ENCODE data around the gene HOXC9.

The HOXC9 gene

GRCh38 chr12:53990311-53991076 is 9.5 kb upstream of the HOXC9 start:
- DNase-seq (ENCODE audit: low read depth): no peak
- H3K4me3 ChIP-seq (ENCODE audit: low read length): no peak overlapping the region
- TF ChIP-seq CTCF (IDR thresholded peaks at IDR 0.05; ENCODE audit: insufficient read depth, low read depth, low read length, missing control alignments): no peak

- DNase-seq (ENCODE audit: low read depth): no peak
- TF ChIP-seq CTCF (IDR thresholded peaks at IDR 0.05; ENCODE audit: insufficient read depth, low read depth, low read length, missing control alignments): no peak
- H3K4me3 ChIP-seq (ENCODE audit: low read length): no peak overlapping the region
Measured at GRCh38 chr12:53991077-53991460, 8.9 kb upstream of the HOXC9 start.

GRCh38 chr12:53992377-53992889 is 7.5 kb upstream of the HOXC9 start:
- TF ChIP-seq CTCF (IDR thresholded peaks at IDR 0.05; ENCODE audit: insufficient read depth, low read depth, low read length, missing control alignments): no peak
- H3K4me3 ChIP-seq (ENCODE audit: low read length): no peak overlapping the region
- no peak for DNase-seq (ENCODE audit: low read depth)

GRCh38 chr12:53993162-53994008 is 6.6 kb upstream of the HOXC9 start:
- no peak for TF ChIP-seq CTCF (IDR thresholded peaks at IDR 0.05; ENCODE audit: insufficient read depth, low read depth, low read length, missing control alignments)
- H3K4me3 ChIP-seq (ENCODE audit: low read length): no peak overlapping the region
- no peak for DNase-seq (ENCODE audit: low read depth)

GRCh38 chr12:53994009-53994263 is 6.0 kb upstream of the HOXC9 start:
- no peak for TF ChIP-seq CTCF (IDR thresholded peaks at IDR 0.05; ENCODE audit: insufficient read depth, low read depth, low read length, missing control alignments)
- no peak overlapping the region for H3K4me3 ChIP-seq (ENCODE audit: low read length)
- no peak for DNase-seq (ENCODE audit: low read depth)

- H3K4me3 ChIP-seq (ENCODE audit: low read length): no peak overlapping the region
- TF ChIP-seq CTCF (IDR thresholded peaks at IDR 0.05; ENCODE audit: insufficient read depth, low read depth, low read length, missing control alignments): no peak
- DNase-seq (ENCODE audit: low read depth): no peak
Measured at GRCh38 chr12:53994264-53995001, 5.5 kb upstream of the HOXC9 start.
